Fibroblast of lung (primary cell): ENCODE data around the gene SH2B3.

Source experiments
- CTCF ChIP-seq, 2 donors: IDR thresholded peaks in 1 of 2; conservative IDR thresholded peaks in 1 of 2; 1 replicate in 1 of 2; 2 replicates in 1 of 2; pipeline ENCODE4 v1.5.1; 2011 to 2012; ENCODE audit warnings: low read length in 2 of 2, control low read depth in 1 of 2, inconsistent platforms in 1 of 2, low read depth in 1 of 2, mild to moderate bottlenecking in 1 of 2
- EZH2 ChIP-seq: IDR thresholded peaks from 2 replicates; pipeline ENCODE4 v1.5.1; 2012; ENCODE audit warnings: low read length, control low read depth, mild to moderate bottlenecking; ENCODE audit errors: missing control alignments

- no peak for TF ChIP-seq EZH2
- no peak for TF ChIP-seq CTCF (conservative IDR thresholded peaks at IDR 0.05 in 1 of 2, IDR thresholded peaks at IDR 0.05 in 1 of 2; ENCODE audit: low read depth in 1 of 2, low read length in 2 of 2)
These were observed 36.8 kb upstream of the SH2B3 start, which contains the start of gene PHETA1 for GRCh38 chr12:111368788-111369495.
